GF-D8 (cell line): ENCODE data around the gene INPP5F.
A peak's percentile ranks its signal among the peaks of the same experiment; 100 is the strongest.
"Not testable (repeated sequence)": the region's sequence is repeated elsewhere in the genome, so short reads cannot be mapped to it uniquely, and the experiment has no call there.

Experiments
- DNase-seq: peaks from one replicate; lab custom pipeline; 2025; lab: John Stamatoyannopoulos, UW

The INPP5F gene

GRCh38 chr10:119705434-119705831, 20.4 kb upstream of the INPP5F start:
- no peak for DNase-seq

DNA sequence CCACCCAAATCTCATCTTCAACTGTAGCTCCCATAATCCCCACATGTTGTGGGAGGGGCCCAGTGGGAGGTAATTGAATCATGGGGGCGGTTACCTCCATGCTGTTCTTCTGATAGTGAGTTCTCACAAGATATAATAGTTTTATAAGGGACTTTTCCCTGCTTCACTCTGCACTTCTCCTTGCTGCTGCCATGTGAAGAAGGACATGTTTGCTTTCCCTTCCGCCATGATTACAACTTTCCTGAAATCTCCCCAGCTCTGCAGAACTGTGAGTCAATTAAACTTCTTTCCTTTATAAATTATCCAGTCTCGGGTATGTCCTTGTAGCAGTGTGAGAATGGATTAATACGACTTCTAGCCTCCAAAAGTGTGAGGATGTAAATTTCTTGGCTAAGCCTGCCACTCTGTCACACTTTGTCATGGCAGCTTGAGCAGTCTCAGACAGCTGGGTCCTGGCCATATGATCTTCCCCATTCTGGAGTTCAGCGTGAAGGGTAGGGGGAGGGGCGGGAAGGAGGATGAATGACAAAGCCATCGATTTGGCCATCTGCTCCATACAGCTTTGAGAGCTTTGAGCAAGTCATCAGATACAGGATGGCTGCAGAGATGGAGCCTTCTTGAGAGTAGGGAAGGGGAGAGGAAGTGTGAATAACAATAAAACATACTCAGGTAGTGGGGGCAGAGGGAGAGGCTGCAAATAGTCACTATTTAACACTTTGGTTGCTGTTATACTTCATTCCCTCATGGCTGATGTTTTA, 19.1 kb upstream of the INPP5F start:
- no peak for DNase-seq

- not testable (repeated sequence) for DNase-seq
Measured at GRCh38 chr10:119707331-119707730, 18.5 kb upstream of the INPP5F start.

GRCh38 chr10:119710935-119711334, 14.9 kb upstream of the INPP5F start:
- not testable (repeated sequence) for DNase-seq

GRCh38 chr10:119713744-119714483, 11.9 kb upstream of the INPP5F start:
- no peak for DNase-seq

DNA sequence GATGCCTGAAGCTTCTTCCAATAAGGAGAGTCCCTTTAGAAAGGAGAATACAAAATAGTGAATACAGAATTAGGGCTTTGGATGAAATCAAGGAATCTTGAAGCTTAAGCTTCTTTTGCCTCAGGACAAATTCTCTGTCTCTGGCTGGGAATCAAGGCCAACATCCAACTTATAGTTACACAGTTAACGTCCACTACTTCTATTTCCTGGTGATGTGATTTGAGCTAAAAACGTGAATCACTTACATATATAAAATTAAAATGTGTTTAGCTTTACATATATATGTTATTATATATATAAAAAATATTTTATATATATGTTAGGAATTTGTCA, 11.4 kb upstream of the INPP5F start:
- DNase-seq = no peak

GRCh38 chr10:119715628-119716505, 10.0 kb upstream of the INPP5F start:
- DNase-seq = no peak

DNA sequence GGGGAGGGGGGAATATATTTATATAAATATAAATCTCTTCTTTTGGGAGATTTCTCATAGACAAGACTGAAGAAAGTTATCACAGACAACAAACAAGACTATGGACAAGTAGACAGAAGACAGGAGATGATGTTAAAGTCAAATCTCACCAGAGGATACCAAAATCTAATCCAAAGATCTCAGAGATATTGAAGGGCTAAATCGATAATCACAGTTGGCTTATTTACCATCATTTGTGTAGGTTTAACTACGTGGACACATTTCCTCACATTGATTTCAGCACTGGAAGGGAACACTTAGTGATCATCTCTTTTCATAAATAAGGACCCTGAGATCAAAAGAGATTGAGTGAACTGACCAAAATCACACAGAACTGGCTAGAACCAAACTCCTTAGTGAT, 2.7 kb upstream of the INPP5F start:
- no peak for DNase-seq

DNA sequence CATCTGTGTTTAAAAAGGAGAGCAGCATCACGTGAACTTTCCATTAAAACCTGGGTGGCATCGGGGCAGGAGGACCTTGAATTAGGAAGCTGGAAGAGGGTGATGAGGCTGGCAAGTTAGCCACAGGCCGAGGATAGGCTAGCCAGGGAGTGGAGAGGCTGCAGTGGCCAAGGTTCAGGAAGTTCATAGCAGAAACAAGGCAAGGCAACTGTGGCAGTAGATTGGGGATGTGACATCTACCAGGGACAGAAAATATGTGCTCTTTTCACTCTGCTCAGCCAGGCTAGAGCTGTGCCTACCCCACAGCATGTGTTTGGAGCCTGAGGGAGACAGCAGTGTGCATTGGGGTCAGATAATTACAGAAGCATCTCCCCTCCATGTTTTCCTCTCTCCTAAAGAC, 2.2 kb upstream of the INPP5F start:
- DNase-seq = no peak

DNA sequence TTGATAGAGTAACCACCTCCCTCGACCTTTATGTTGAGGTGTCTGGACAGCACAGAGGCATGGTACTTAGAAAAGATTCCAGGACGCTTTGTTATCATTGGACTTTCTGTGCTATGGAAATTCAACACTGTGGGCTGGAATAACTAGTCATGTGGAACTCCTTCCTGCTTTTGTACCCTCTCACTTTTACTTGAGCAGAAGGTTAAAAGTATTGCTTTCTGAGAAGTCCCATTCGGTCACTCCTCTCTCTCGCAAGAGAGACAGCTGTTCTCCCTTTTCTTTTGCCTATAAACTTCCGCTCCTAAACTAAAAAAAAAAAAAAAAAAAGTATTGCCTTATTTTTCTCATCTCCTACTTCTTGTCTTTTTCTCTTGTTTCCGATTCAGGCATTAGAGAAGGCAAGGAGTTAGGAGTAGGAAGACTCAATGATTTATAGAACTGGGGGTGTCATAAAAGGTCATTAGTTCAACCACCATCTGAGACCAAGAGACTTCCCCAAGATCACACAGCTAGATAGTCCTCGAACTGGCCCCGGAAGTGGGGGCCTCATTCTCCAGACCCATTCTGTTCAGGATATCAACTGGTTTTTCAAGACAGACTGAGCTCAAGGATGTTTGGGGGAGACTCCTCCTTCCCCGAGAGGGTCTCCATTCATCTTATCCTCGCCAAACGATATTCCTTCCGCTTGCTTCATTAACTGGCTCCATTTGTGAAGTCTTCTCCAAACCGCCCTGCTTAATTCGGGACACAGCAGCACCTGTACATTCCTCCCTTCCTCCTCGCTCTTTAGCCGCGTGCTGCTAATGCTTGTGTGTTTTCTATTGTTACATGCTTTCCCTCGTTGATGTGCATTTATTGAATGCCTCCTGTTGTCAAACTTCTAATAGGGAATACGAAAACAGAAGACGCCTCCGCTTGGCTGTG, 995 bp upstream of the INPP5F start:
- peak; percentile 81 for DNase-seq

- DNase-seq = no peak
Measured at GRCh38 chr10:119725517-119725827, 378 bp upstream of the INPP5F start.

DNA sequence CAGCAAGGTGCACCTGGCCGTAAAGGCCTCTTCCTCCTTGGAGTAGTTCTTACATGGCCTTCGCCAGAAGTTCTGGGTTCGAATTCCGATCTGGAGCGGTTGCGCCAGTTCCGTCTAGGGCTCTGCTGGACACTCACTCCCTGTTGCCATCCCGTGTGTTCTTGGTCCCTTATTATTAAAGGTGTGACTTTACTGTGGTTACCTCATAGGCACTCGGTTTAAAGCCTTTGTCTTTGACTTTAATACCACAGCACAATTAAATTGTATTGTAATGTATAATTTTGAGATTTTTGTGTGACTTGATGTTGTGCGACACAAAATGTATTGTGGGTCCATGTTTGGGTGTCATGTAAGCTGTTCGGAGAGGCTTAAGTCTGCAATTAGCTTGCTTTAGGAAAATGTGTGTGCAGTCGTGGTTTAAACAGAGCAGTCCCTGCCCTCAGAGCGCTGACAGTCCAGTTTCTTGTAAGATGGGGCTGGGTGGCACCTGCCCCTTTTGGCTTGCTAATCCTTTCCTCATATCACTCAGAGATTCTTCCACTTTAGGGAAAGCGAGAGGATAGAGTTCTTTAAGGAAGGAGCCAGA, 919 bp downstream of the INPP5F start:
- no peak for DNase-seq

DNA sequence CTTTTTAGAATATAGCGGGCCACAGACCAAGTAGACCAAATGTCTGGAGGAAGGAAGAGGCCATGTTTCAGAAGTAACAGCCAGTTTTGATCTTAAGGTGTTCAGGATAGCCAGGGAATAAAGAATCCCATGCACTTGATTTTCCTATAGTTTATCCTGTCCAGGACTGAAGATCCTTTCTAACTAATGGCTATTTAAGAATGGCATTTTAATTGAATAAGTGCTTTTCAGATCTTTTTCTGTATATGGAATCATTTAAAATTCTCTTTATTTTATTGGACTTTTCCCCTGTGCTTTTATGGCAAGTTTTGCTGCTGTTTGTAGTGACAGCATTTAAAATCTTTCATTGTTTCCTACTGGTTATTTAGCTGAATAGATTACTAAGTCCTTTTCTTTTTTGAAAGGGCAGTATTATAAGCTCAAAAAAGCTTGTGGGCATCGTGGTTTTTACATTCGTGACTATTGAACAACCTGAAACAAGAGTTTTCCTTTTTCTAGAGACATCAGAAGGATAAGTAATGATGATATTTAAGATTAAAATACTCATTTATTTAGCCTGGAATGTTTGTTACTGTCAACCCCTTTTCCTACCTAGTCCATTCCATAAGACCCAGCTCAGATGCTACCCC, 2.4 kb downstream of the INPP5F start:
- no peak for DNase-seq

DNA sequence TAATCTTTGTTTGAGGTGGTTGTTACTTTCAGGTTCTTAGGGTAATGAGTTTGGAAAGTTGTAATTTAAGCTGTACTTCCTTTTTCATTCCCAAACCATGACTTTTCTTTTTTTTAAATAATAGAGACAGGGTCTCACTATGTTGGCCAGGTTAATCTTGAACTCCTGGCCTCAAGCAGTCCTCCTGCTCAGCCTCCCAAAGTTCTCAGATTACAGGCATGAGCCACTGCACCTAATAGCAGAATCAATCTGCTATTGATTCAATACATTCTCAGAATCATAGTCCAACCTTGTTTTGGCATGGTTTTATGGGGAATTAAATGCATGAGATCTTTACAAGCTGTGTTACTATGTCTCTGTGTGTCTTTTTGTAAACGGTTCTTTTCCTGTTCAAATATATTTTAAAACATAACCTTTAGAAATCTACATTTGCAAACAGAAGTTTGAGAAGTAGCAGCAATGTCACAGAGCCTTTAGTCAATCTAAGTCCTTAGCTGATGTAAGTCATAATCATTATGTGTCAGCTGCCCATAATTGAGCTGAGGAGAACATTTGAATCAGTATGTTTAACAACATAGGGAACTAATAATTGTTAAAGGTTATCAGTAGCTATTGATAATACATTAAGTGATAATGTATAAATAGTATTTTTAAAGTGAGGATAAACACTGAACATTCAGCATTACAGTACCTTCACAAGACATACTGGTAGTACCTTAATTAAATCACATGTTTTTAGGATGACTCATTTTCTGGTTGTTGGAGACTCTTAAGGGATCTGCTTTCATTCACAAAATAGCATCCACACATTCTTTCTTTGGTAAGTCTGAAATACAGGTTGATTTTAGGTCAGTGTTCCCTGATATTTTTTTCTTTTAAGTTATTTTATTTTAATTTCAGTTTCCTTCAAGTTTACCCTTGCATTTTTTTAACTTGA, 8.8 kb downstream of the INPP5F start:
- no peak for DNase-seq

- DNase-seq = no peak
Measured at GRCh38 chr10:119735451-119735850, 9.6 kb downstream of the INPP5F start.

DNA sequence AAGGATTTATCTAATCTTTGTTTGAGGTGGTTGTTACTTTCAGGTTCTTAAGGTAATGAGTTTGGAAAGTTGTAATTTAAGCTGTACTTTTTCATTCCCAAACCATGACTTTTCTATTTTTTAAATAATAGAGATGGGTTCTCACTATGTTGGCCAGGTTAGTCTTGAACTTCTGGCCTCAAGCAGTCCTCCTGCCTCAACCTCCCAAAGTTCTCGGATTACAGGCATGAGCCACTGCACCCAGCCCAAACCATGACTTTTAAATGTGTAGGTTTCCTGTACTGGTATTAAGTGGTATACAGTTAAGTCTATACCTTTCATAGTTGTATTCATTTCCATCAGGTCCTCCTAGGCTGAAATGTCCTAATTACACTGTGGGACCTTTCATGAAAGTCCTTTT, 10.4 kb downstream of the INPP5F start:
- no peak for DNase-seq

DNA sequence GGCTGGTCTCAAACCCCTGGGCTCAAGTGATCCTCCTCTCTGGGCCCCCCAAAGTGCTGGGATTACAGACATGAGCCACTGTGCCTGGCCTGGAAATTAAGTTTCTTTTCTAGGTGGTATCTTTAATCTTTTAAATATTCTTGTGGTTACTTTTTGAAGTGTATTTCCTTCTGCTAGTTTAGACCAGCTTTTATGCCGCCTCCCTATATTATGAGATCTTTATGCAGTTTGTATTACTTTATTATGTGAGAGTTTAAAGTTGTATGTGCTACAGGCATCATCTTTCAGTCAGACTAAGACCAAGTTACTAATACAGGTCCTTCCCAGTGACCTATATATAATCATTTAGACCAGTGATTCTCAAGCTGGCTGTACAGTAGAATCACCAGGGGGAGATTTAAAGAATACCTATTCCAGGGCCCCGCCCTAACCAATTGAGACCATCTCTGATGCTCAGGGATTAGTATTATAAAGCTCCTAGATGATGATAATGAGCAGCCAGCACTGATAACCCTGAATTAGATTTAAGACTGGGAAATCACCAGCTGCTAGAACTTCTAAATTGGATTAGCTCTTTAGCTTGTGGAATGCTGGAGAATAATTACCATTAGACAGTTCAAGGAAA, 11.3 kb downstream of the INPP5F start:
- DNase-seq = no peak

- DNase-seq = no peak
Measured at GRCh38 chr10:119737823-119738222, 12.0 kb downstream of the INPP5F start.

DNA sequence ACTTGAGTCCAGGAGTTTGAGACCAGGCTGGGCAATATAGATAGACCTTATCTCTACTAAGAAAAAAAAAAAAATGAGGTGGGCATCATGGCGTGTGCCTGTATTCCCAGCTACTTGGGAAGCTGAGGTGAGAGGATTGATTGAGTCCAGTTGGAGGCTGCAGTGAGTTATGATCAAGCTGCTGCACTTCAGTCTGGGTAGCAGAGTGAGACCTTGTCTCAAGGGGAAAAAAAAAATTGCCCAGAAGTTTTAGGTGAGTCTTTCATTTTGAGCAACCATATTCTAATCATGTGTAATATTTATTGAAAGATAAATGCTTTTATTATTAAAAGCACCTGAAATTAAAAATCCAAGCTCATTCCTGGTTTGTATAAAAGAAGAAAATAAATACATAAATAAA, 13.1 kb downstream of the INPP5F start:
- DNase-seq = no peak
